Aorta (tissue), 5 donors: ENCODE measurements around the gene CRACR2B. TPM values are rescaled to one million over a fixed set of nuclear protein-coding genes. Genes with fewer than 3 reads are reported as not detected.

ENCODE experiments used
- ATAC-seq: fragments of 200-7000 bp; cut with Tn5 transposase; one replicate; pipeline ENCODE4 v1.9.1; 2022; ENCODE audit warnings: moderate library complexity; ENCODE audit not compliant: low FRiP score
- DNase-seq, 2 donors: peaks; one replicate each; pipeline ENCODE4 v3.0.0-alpha.2; 2020
- H3K27ac ChIP-seq, 2 donors: one replicate each; pipeline ENCODE4 v1.5.1; 2013; ENCODE audit warnings: low read length in 2 of 2, mild to moderate bottlenecking in 2 of 2, moderate library complexity in 2 of 2, control low read depth in 1 of 2, inconsistent platforms in 1 of 2, low read depth in 1 of 2
- H3K27me3 ChIP-seq, 2 donors: one replicate each; pipeline ENCODE4 v1.6.1; 2013; ENCODE audit warnings: control low read depth in 1 of 2, low read length in 1 of 2, mild to moderate bottlenecking in 1 of 2, moderate library complexity in 1 of 2; ENCODE audit not compliant: insufficient read depth in 2 of 2, control insufficient read depth in 1 of 2
- H3K36me3 ChIP-seq, 2 donors: one replicate each; pipeline ENCODE4 v1.6.1; 2013; ENCODE audit warnings: control low read depth in 1 of 2, low read length in 1 of 2, mild to moderate bottlenecking in 1 of 2; ENCODE audit not compliant: insufficient read depth in 2 of 2, control insufficient read depth in 1 of 2
- H3K4me1 ChIP-seq, 2 donors: one replicate each; pipeline ENCODE4 v1.6.1; 2013; ENCODE audit warnings: low read length in 2 of 2, control low read depth in 1 of 2, mild to moderate bottlenecking in 1 of 2, moderate library complexity in 1 of 2; ENCODE audit not compliant: insufficient read depth in 2 of 2, control insufficient read depth in 1 of 2
- H3K4me3 ChIP-seq, 2 donors: one replicate each; pipeline ENCODE4 v1.5.1; 2013; ENCODE audit warnings: low read length in 2 of 2, control low read depth in 1 of 2, mild to moderate bottlenecking in 1 of 2
- H3K9me3 ChIP-seq: one replicate; pipeline ENCODE4 v1.6.1; 2013; ENCODE audit warnings: mild to moderate bottlenecking, low read length; ENCODE audit not compliant: control insufficient read depth
- WGBS, 2 donors: extraction: QIAGEN DNeasy Blood & Tissue Kit; methylation state at CpG; one replicate each; pipeline ENCODE4 v1.1.7; 2013; 5-methylcytosine and 5-hydroxymethylcytosine counted together
- intact Hi-C, 2 donors: fragments of 100-400 bp; cut with DNase I; formaldehyde crosslinking; loops; one replicate each; pipeline versions ENCODE4 v1.14.2 to v1.15.0; 2022
- polyA plus RNA-seq, 2 donors: library from polyadenylated mRNA; stranded (reverse); fragments of 200-250 nt; gene quantifications; one replicate each; pipeline ENCODE4 v1.2.3, GENCODE V29; 2013
- total RNA-seq, 2 donors: library from RNA; stranded (reverse); fragmentation: NEBNext Ultra II Directional; extraction: Animal tissue kit (Norgen Biotek cat#: 25700); gene quantifications; one replicate each; pipeline ENCODE4 v1.2.1, GENCODE V29; 2021
- donor health status: healthy with polysubstance abuse.
- donor health status: Bipolar disorder and iron deficiency.
- donor health status: DM: no; HTN: no; CAD: no.
- donor health status: DM: no; HTN: no; CAD: no.
- donor health status: DM: yes; HTN: yes; CAD: no.

Gene CRACR2B
- total and polyA plus RNA-seq, 4 donors = 2.2 to 10.5 (median 7.4) TPM

- H3K27me3 ChIP-seq = no peaks in the 10 kb centered on the region
- DNase-seq = no peak
- H3K9me3 ChIP-seq = no peaks in the 10 kb centered on the region
- peaks cover 0 to 2% of the 10 kb centered on the region in 2 donors for H3K36me3 ChIP-seq
- peak within 1 kb of the TSS; percentile 73 to 98 for H3K4me3 ChIP-seq
- intact Hi-C loops = no loop called here
- ATAC-seq = peak; percentile 20
- H3K27ac ChIP-seq = peak within 1 kb of the TSS; percentile 71 to 95
- no peaks in the 10 kb centered on the region for H3K4me1 ChIP-seq
- WGBS, 2 donors = 22% methylated on average over 20 of the region's 20 CpGs
Observed at GRCh38 chr11:818396-819128, 9.2 kb upstream of the CRACR2B start, which contains the start of gene PNPLA2. Gene PNPLA2 (plus strand): TSS chr11:818914. CDS start chr11:819719, 805 bp downstream.

GRCh38 chr11:819129-819931 is 8.4 kb upstream of the CRACR2B start:
- no peaks in the 10 kb centered on the region for H3K4me1 ChIP-seq
- H3K9me3 ChIP-seq = no peaks in the 10 kb centered on the region
- peaks cover 0 to under 1% of the 10 kb centered on the region in 2 donors for H3K36me3 ChIP-seq
- no peaks in the 10 kb centered on the region for H3K27me3 ChIP-seq
- ATAC-seq (peak; percentile 91), DNase-seq (peak; percentile 95 to 98)
- peak overlapping the region; percentile 73 to 98 for H3K4me3 ChIP-seq
- WGBS, 2 donors = 0 to 1% methylated on average over 52 to 96 of the region's 96 CpGs
- peak overlapping the region; percentile 71 to 95 for H3K27ac ChIP-seq
- intact Hi-C loops = no loop called here

- WGBS, 2 donors = 1 to 2% methylated on average over 38 to 47 of the region's 47 CpGs
- intact Hi-C loops = no loop called here
- H3K4me3 ChIP-seq = peak overlapping the region; percentile 73 to 98
Observed at GRCh38 chr11:819943-820649, 7.6 kb upstream of the CRACR2B start.

GRCh38 chr11:820655-821511 is 6.8 kb upstream of the CRACR2B start:
- no peaks in the 10 kb centered on the region for H3K9me3 ChIP-seq
- intact Hi-C loops = no loop called here
- peak; percentile 93 to 95 for DNase-seq
- peak overlapping the region in 1 of 2 donors; percentile 89 for H3K27ac ChIP-seq
- peak; percentile 69 for ATAC-seq
- peaks cover 0 to 6% of the 10 kb centered on the region in 2 donors for H3K36me3 ChIP-seq
- H3K4me3 ChIP-seq = peak overlapping the region; percentile 73 to 98
- WGBS, 2 donors = 15 to 24% methylated on average over 11 of the region's 11 CpGs
- no peaks in the 10 kb centered on the region for H3K4me1 ChIP-seq
- no peaks in the 10 kb centered on the region for H3K27me3 ChIP-seq

More at GRCh38 chr11:819943-820649, 7.6 kb upstream of the CRACR2B start:
- ATAC-seq (peak; percentile 68), DNase-seq (peak; percentile 94 to 95)
- Histone ChIP-seq H3K36me3 (peaks cover 0 to 4% of the 10 kb centered on the region in 2 donors), H3K27ac (peak overlapping the region; percentile 89 to 95), H3K9me3 (no peaks in the 10 kb centered on the region), H3K27me3 (no peaks in the 10 kb centered on the region), H3K4me1 (no peaks in the 10 kb centered on the region)

- DNase-seq (no peak), ATAC-seq (no peak)
- no peak overlapping the region for H3K4me3 ChIP-seq
- peak overlapping the region in 1 of 2 donors; percentile 34 for H3K27ac ChIP-seq
- no peaks in the 10 kb centered on the region for H3K9me3 ChIP-seq
- WGBS, 2 donors = 51 to 59% methylated on average over 21 to 22 of the region's 22 CpGs
- intact Hi-C loops = no loop called here
- H3K36me3 ChIP-seq = peaks cover 0 to 6% of the 10 kb centered on the region in 2 donors
- H3K27me3 ChIP-seq = no peaks in the 10 kb centered on the region
- no peaks in the 10 kb centered on the region for H3K4me1 ChIP-seq
Observed at GRCh38 chr11:821512-822371, 6.0 kb upstream of the CRACR2B start.

- no peaks in the 10 kb centered on the region for H3K27me3 ChIP-seq
Observed at GRCh38 chr11:823441-824291, 4.1 kb upstream of the CRACR2B start.

More at GRCh38 chr11:823441-824291, 4.1 kb upstream of the CRACR2B start:
- no peak for DNase-seq
- H3K27ac ChIP-seq = no peak overlapping the region
- ATAC-seq = no peak
- 85 to 89% methylated on average over 46 to 53 of the region's 53 CpGs for WGBS, 2 donors
- H3K9me3 ChIP-seq = no peaks in the 10 kb centered on the region
- intact Hi-C loops = no loop called here
- H3K4me3 ChIP-seq = no peak overlapping the region
- H3K36me3 ChIP-seq = peaks cover 0 to 6% of the 10 kb centered on the region in 2 donors
- H3K4me1 ChIP-seq = no peaks in the 10 kb centered on the region
